Activated B cell treated with CpG ODN at 0.5 μM for 24 hours (primary cell): ENCODE measurements around the gene CRB3. TPM values are rescaled to one million over a fixed set of nuclear protein-coding genes. Genes with fewer than 3 reads are reported as not detected.

Experiments
- ATAC-seq: fragments of 200-7000 bp; cut with Tn5 transposase; one replicate; pipeline ENCODE4 v1.10.0; 2021; ENCODE audit warnings: low read depth, mild to moderate bottlenecking, moderate library complexity
- CTCF ChIA-PET: fragments of 350-600 bp; sonication (Branson Sonifier 250); formaldehyde crosslinking; loops from one replicate; lab custom pipeline; 2021; ENCODE audit warnings: antibody characterized with exemption; lab: Charles Lee
- POLR2A ChIA-PET: fragments of 350-600 bp; sonication (Branson Sonifier 250); formaldehyde crosslinking; loops from one replicate; lab custom pipeline; 2021; ENCODE audit warnings: antibody characterized with exemption; lab: Charles Lee
- DNase-seq: peaks from one replicate; pipeline ENCODE4 v3.0.0; 2022
- H3K27ac Mint-ChIP-seq: one replicate; pipeline ENCODE4 v1.8.0; 2020; ENCODE audit warnings: mixed read lengths
- H3K27me3 Mint-ChIP-seq: one replicate; pipeline ENCODE4 v1.8.0; 2021; ENCODE audit warnings: mixed read lengths
- H3K36me3 Mint-ChIP-seq: one replicate; pipeline ENCODE4 v1.8.0; 2021; ENCODE audit warnings: low read depth, mixed read lengths
- H3K4me1 Mint-ChIP-seq: one replicate; pipeline ENCODE4 v1.8.0; 2021; ENCODE audit warnings: mixed read lengths
- H3K4me3 Mint-ChIP-seq: one replicate; pipeline ENCODE4 v1.8.0; 2020; ENCODE audit warnings: mild to moderate bottlenecking, mixed read lengths
- H3K9me3 Mint-ChIP-seq: one replicate; pipeline ENCODE4 v1.8.0; 2020; ENCODE audit warnings: mixed read lengths
- intact Hi-C: fragments of 100-400 bp; cut with micrococcal nuclease; formaldehyde crosslinking; loops from one replicate; pipeline ENCODE4 v1.15.1; 2024
- total RNA-seq: library from RNA; stranded (reverse); gene quantifications from 2 replicates; pipeline ENCODE4 v1.2.3, GENCODE V29; 2022
- TF ChIP-seq, protein P1 (sequence below): fragments of 200-600 bp; IDR thresholded peaks from one replicate; pipeline ENCODE4 v1.8.0; 2022; ENCODE audit warnings: antibody characterized with exemption, mild to moderate bottlenecking

CRB3 gene
- total RNA-seq, 1 donor from 2014 or later = 8.4 TPM

DNA sequence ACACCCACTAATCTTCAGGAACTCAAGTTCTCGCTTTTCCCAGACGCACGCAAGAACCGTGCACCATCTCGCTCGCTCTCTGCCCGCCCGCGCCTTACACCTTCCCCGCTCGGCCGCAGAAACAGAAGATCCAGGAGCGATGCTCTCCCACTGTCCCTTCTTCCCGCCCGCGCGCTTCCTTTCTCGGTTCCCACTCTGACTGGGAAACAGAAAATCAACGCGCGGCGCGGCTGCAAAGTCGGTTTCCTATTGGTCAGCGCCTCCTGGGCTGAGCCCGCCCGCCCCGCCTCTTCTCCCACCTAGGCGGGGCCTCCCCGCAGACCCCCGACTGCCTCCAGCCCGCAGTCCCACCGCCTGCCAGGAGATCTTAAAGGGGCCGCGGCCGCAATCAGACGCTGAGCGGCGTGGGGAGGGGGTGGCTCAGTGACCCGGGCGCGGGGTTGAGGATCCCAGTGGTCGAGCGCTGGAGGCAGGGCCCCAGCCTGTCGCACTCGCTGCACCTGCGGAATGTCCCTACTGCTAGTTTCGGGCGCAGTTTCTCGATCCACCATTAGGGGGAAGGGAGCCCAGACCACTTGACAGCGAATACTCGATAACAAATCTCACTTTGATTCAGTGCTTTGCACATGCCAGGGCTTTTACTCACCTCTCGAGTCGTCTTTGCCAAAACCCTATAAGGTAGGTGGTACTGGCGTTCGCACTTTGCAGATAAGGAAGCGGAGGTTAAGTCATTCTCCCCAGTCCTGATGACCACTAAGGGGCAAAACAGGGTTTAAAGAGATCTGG lies 3.8 kb upstream of the CRB3 start:
- intact Hi-C loops = loop anchor here (1.0 kb wide), 8 partner anchors 21 to 403 kb away; partner anchors contain the start of genes DENND1C, GPR108, GTF2F1 and TUBB4A
- H3K36me3 Mint-ChIP-seq = peaks cover 13% of the 10 kb centered on the region
- peak overlapping the region; percentile 79 for H3K27ac Mint-ChIP-seq
- ChIA-PET CTCF (interaction anchor here (1.7 kb wide), 1 partner anchor 21 kb away, joined by 4 read pairs; the partner anchor contains the start of gene DENND1C), POLR2A (interaction anchor here (0.7 to 2.8 kb wide), 7 partner anchors 21 to 57 kb away, joined by 3 to 25 read pairs (median 4); partner anchors contain the start of genes DENND1C and KHSRP)
- H3K9me3 Mint-ChIP-seq = no peaks in the 10 kb centered on the region
- peak; percentile 82 for ATAC-seq
- H3K27me3 Mint-ChIP-seq = peaks cover 3% of the 10 kb centered on the region
- peak overlapping the region; percentile 90 for H3K4me3 Mint-ChIP-seq
- peak; percentile 90 for DNase-seq
- TF ChIP-seq, protein P1, sequence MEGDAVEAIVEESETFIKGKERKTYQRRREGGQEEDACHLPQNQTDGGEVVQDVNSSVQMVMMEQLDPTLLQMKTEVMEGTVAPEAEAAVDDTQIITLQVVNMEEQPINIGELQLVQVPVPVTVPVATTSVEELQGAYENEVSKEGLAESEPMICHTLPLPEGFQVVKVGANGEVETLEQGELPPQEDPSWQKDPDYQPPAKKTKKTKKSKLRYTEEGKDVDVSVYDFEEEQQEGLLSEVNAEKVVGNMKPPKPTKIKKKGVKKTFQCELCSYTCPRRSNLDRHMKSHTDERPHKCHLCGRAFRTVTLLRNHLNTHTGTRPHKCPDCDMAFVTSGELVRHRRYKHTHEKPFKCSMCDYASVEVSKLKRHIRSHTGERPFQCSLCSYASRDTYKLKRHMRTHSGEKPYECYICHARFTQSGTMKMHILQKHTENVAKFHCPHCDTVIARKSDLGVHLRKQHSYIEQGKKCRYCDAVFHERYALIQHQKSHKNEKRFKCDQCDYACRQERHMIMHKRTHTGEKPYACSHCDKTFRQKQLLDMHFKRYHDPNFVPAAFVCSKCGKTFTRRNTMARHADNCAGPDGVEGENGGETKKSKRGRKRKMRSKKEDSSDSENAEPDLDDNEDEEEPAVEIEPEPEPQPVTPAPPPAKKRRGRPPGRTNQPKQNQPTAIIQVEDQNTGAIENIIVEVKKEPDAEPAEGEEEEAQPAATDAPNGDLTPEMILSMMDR = no peak
- peaks cover 42% of the 10 kb centered on the region for H3K4me1 Mint-ChIP-seq

DNA sequence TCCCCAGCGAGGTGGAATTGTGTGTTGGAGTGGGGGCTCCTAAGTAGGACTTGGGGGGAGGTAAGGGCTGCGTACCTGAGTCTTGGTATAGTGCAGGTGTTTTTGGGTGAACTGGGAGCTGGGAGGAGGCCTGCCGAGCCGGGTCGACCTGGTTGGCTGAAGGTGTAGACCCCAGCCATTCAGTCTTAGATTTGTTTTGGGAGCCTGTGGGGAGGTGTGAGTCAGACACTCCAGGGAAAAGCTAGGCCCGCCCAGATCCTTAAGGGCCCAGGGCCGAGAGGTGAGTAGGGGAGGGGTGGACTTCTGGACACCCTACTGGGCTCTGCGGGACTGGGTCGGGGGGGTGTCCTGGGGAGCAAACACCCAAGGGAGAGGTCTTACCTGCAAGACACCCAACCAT lies 935 bp downstream of the CRB3 start:
- Mint-ChIP-seq H3K27me3 (peaks cover 3% of the 10 kb centered on the region), H3K9me3 (no peaks in the 10 kb centered on the region), H3K27ac (peak overlapping the region; percentile 70), H3K4me3 (peak overlapping the region; percentile 73), H3K36me3 (peaks cover 26% of the 10 kb centered on the region), H3K4me1 (peaks cover 27% of the 10 kb centered on the region)
- TF ChIP-seq, protein P1 = no peak
- DNase-seq = no peak
- CTCF ChIA-PET = interaction anchor here (1.3 kb wide), 1 partner anchor 17 kb away, joined by 3 read pairs; the partner anchor contains the start of gene DENND1C
- intact Hi-C loops = no loop called here
- no peak for ATAC-seq
- POLR2A ChIA-PET = interaction anchor here (0.8 to 1.8 kb wide), 4 partner anchors 17 to 72 kb away, joined by 5 to 10 read pairs (median 8); partner anchors contain the start of genes DENND1C and KHSRP

- intact Hi-C loops = no loop called here
- CTCF ChIA-PET = no interaction called here
- POLR2A ChIA-PET = interaction anchor here (1.2 to 1.8 kb wide), 3 partner anchors 16 to 41 kb away, joined by 5 to 10 read pairs (median 7); partner anchors contain the start of genes DENND1C and KHSRP
- Mint-ChIP-seq H3K4me3 (peak overlapping the region; percentile 73), H3K27ac (peak overlapping the region; percentile 51), H3K4me1 (peaks cover 23% of the 10 kb centered on the region), H3K36me3 (peaks cover 28% of the 10 kb centered on the region), H3K27me3 (peaks cover 3% of the 10 kb centered on the region), H3K9me3 (no peaks in the 10 kb centered on the region)
- no peak for DNase-seq
- ATAC-seq = no peak
- TF ChIP-seq, protein P1 = no peak
Observed at GRCh38 chr19:6465663-6466062, 1.6 kb downstream of the CRB3 start.

DNA sequence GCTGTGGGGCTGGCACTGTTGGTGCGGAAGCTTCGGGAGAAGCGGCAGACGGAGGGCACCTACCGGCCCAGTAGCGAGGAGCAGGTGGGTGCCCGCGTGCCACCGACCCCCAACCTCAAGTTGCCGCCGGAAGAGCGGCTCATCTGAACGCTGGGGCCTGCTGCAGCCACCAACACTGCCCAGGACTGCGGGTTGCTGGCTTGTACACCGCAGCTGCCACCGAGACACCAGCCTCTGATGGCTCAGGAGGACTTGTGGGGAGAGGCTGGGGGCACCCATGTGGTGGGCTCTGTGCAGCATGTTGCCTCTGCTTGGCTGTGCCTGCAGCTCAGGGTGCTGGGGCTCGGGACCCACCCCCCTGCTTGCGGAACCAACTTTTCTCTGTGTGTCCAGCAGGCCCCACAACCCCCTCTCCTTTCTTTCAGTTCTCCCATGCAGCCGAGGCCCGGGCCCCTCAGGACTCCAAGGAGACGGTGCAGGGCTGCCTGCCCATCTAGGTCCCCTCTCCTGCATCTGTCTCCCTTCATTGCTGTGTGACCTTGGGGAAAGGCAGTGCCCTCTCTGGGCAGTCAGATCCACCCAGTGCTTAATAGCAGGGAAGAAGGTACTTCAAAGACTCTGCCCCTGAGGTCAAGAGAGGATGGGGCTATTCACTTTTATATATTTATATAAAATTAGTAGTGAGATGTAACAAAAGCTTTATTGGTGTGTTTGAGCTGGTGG lies 2.6 kb downstream of the CRB3 start:
- H3K27me3 Mint-ChIP-seq = peaks cover 3% of the 10 kb centered on the region
- H3K36me3 Mint-ChIP-seq = peaks cover 37% of the 10 kb centered on the region
- peaks cover 21% of the 10 kb centered on the region for H3K4me1 Mint-ChIP-seq
- ChIA-PET POLR2A (interaction anchor here (0.6 to 1.8 kb wide), 6 partner anchors 14 to 1674 kb away, joined by 4 to 7 read pairs (median 6); partner anchors contain the start of genes DENND1C and KHSRP), CTCF (no interaction called here)
- ATAC-seq = no peak
- no peak overlapping the region for H3K27ac Mint-ChIP-seq
- intact Hi-C loops = no loop called here
- DNase-seq = no peak
- TF ChIP-seq, protein P1 = no peak
- H3K9me3 Mint-ChIP-seq = no peaks in the 10 kb centered on the region
- H3K4me3 Mint-ChIP-seq = no peak overlapping the region
